GM04504 (cell line): ENCODE results near the gene DTNA.

Experiments used
- DNase-seq: peaks from one replicate; pipeline ENCODE4 v3.0.0-alpha.2; 2012; ENCODE audit warnings: low read depth

The DTNA gene

GRCh38 chr18:34772887-34773286, 62.8 kb downstream of the DTNA start:
- DNase-seq = no peak

- DNase-seq = peak; percentile 24
Measured at GRCh38 chr18:34773378-34773777, 63.3 kb downstream of the DTNA start.

GRCh38 chr18:34773961-34774766, 64.1 kb downstream of the DTNA start:
- DNase-seq = peak; percentile 16

GRCh38 chr18:34775461-34775860, 65.4 kb downstream of the DTNA start:
- DNase-seq = no peak

- DNase-seq = no peak
Measured at GRCh38 chr18:34779112-34779511, 69.0 kb downstream of the DTNA start.

- DNase-seq = no peak
Measured at GRCh38 chr18:34780856-34781255, 70.8 kb downstream of the DTNA start.

GRCh38 chr18:34783501-34783900, 73.4 kb downstream of the DTNA start:
- no peak for DNase-seq

- DNase-seq = no peak
Measured at GRCh38 chr18:34786162-34786741, 76.2 kb downstream of the DTNA start.

GRCh38 chr18:34787931-34788532, 77.9 kb downstream of the DTNA start:
- DNase-seq = no peak

GRCh38 chr18:34789768-34790344, 79.8 kb downstream of the DTNA start:
- no peak for DNase-seq

- no peak for DNase-seq
Measured at GRCh38 chr18:34794348-34794747, 84.2 kb downstream of the DTNA start.

GRCh38 chr18:34795070-34795732, 85.1 kb downstream of the DTNA start:
- no peak for DNase-seq

- DNase-seq = no peak
Measured at GRCh38 chr18:34796035-34796657, 86.0 kb downstream of the DTNA start.

- DNase-seq = no peak
Measured at GRCh38 chr18:34799291-34799690, 89.2 kb downstream of the DTNA start.

GRCh38 chr18:34800381-34800780, 90.3 kb downstream of the DTNA start:
- no peak for DNase-seq

GRCh38 chr18:34801774-34802173, 91.7 kb downstream of the DTNA start:
- DNase-seq = peak; percentile 40

GRCh38 chr18:34802959-34803358, 92.9 kb downstream of the DTNA start:
- DNase-seq = no peak

GRCh38 chr18:34803877-34804400, 93.8 kb downstream of the DTNA start:
- DNase-seq = no peak

- DNase-seq = no peak
Measured at GRCh38 chr18:34805103-34805877, 95.2 kb downstream of the DTNA start.

GRCh38 chr18:34805878-34806351, 95.8 kb downstream of the DTNA start:
- DNase-seq = no peak

GRCh38 chr18:34806527-34806926, 96.4 kb downstream of the DTNA start:
- DNase-seq = no peak
